Measurements from ENCODE around the gene GJA4. TPM values are rescaled to one million over a fixed set of nuclear protein-coding genes. Genes with fewer than 3 reads are reported as not detected.

GJA4 gene
- total and polyA plus RNA-seq, 2 experiments from 2014 or later = 2.5 to 3.7 TPM

DNA sequence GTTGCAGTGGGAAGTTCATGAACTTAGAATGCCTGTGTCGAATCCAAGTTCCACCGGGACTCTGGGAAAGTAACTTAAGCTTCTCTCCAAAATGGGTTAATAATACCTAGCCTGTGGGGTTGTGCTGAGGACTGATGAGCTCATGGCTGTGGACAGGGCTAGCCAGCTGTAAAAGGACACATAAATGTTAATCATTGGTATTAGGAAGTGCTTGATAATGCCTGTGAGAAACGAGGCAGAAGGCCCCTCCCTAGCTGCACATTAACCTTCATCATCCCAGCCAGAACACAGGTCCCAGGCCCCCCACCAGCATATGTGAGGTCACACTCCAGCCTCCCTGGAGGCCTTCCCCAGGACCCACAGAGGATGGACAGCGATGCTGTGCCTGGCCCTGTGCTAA, 34.0 kb upstream of the GJA4 start:
- peak; percentile 45 for DNase-seq (ENCODE audit: low spot score)
- Histone ChIP-seq H3K9me3 (ENCODE audit: low read depth) (no peaks in the 10 kb centered on the region), H3K79me2 (no peaks in the 10 kb centered on the region), H3K36me3 (replicated peaks; ENCODE audit: insufficient read depth, low read depth) (no peaks in the 10 kb centered on the region), H3K4me3 (no peak overlapping the region), H4K20me1 (ENCODE audit: insufficient read depth, poor library complexity, severe bottlenecking) (no peaks in the 10 kb centered on the region), H3K27ac (peak overlapping the region; percentile 76), H3K4me2 (no peak overlapping the region), H3K4me1 (ENCODE audit: insufficient read depth) (peaks cover 17% of the 10 kb centered on the region), H3K9me2 (replicated peaks; ENCODE audit: insufficient read depth) (no peaks in the 10 kb centered on the region), H2AFZ (no peak overlapping the region), H3K27me3 (no peaks in the 10 kb centered on the region)
- WGBS (ENCODE audit: low lambda C conversion rate, missing lambda C conversion rate) = 73% methylated on average over 4 of the region's 4 CpGs
- TF ChIP-seq, protein P1, sequence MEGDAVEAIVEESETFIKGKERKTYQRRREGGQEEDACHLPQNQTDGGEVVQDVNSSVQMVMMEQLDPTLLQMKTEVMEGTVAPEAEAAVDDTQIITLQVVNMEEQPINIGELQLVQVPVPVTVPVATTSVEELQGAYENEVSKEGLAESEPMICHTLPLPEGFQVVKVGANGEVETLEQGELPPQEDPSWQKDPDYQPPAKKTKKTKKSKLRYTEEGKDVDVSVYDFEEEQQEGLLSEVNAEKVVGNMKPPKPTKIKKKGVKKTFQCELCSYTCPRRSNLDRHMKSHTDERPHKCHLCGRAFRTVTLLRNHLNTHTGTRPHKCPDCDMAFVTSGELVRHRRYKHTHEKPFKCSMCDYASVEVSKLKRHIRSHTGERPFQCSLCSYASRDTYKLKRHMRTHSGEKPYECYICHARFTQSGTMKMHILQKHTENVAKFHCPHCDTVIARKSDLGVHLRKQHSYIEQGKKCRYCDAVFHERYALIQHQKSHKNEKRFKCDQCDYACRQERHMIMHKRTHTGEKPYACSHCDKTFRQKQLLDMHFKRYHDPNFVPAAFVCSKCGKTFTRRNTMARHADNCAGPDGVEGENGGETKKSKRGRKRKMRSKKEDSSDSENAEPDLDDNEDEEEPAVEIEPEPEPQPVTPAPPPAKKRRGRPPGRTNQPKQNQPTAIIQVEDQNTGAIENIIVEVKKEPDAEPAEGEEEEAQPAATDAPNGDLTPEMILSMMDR (IDR thresholded peaks at IDR 0.05; ENCODE audit: poor library complexity) = no peak
- no peak for TF ChIP-seq EZH2phosphoT487 (IDR thresholded peaks at IDR 0.05; ENCODE audit: low read depth, severe bottlenecking, unreplicated experiment)
- no peak for TF ChIP-seq EZH2 (IDR thresholded peaks at IDR 0.05; ENCODE audit: borderline replicate concordance)

DNA sequence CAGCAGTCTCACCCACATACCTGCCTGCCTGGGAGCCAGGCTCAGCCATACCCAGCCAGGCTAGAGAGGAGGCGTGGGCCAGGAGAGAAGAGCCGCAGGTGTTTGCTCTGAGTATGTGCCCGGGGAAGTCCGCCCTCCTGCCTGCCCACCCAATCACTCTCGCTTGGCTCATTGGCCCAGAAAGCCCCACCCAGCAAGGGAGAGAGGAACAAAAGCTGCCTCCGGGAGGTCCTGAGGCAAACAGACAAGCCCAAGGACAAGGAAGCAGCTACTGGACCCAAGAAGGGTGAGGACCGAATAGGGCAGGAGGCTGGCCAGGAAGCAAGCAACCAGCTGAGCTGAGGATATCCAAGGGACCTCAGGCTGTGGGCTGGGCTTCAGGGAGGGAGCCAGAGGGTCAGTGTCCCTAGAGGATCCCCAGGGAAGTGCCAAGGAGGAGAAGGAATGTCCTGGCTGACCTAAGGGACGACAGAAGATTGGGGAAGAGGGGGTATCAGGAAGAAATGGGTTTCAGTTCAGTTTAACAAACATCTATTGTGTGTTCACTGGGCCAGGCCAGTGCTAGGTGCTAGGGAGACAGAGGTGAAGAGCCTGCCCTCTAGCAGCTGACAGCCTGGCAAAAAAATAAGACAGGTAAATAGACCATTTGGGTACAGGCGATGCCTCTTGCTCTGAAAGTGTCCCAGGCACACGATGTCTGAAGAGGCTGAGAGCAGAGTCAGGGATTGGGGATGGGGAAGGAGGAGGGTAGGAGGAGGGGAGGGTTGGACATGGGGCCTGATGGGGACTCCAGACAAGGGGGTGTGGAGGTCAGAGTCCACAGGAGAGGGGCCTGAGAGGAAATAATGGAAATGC, 33.1 kb upstream of the GJA4 start, which contains the start of gene GJB4:
GJB4 (plus strand) TSS at position 238 of the 855 bp plus-strand sequence. CDS start 1,515 bp downstream, outside the sequence.
- no peak within 1 kb of the TSS for H3K4me3 ChIP-seq
- 54% methylated on average over 10 of the region's 10 CpGs for WGBS (ENCODE audit: low lambda C conversion rate, missing lambda C conversion rate)
- no peak within 1 kb of the TSS for H2AFZ ChIP-seq
- H3K36me3 ChIP-seq (replicated peaks; ENCODE audit: insufficient read depth, low read depth) = no peaks in the 10 kb centered on the region
- H3K4me1 ChIP-seq (ENCODE audit: insufficient read depth) = peaks cover 21% of the 10 kb centered on the region
- H3K9me2 ChIP-seq (replicated peaks; ENCODE audit: insufficient read depth) = no peaks in the 10 kb centered on the region
- H3K79me2 ChIP-seq = no peaks in the 10 kb centered on the region
- peak; percentile 45 for DNase-seq (ENCODE audit: low spot score)
- H3K4me2 ChIP-seq = no peak within 1 kb of the TSS
- H4K20me1 ChIP-seq (ENCODE audit: insufficient read depth, poor library complexity, severe bottlenecking) = no peaks in the 10 kb centered on the region
- H3K27me3 ChIP-seq = no peaks in the 10 kb centered on the region
- H3K27ac ChIP-seq = peak within 1 kb of the TSS; percentile 76
- TF ChIP-seq EZH2phosphoT487 (IDR thresholded peaks at IDR 0.05; ENCODE audit: low read depth, severe bottlenecking, unreplicated experiment) (no peak), EZH2 (IDR thresholded peaks at IDR 0.05; ENCODE audit: borderline replicate concordance) (no peak)
- TF ChIP-seq, protein P1 (IDR thresholded peaks at IDR 0.05; ENCODE audit: poor library complexity) = no peak
- no peaks in the 10 kb centered on the region for H3K9me3 ChIP-seq (ENCODE audit: low read depth)

DNA sequence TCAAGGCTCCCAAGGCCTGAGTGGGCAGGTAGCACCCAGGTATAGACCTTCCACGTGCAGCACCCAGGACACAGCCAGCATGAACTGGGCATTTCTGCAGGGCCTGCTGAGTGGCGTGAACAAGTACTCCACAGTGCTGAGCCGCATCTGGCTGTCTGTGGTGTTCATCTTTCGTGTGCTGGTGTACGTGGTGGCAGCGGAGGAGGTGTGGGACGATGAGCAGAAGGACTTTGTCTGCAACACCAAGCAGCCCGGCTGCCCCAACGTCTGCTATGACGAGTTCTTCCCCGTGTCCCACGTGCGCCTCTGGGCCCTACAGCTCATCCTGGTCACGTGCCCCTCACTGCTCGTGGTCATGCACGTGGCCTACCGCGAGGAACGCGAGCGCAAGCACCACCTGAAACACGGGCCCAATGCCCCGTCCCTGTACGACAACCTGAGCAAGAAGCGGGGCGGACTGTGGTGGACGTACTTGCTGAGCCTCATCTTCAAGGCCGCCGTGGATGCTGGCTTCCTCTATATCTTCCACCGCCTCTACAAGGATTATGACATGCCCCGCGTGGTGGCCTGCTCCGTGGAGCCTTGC, 31.5 kb upstream of the GJA4 start:
- H3K79me2 ChIP-seq = no peaks in the 10 kb centered on the region
- no peaks in the 10 kb centered on the region for H3K36me3 ChIP-seq (replicated peaks; ENCODE audit: insufficient read depth, low read depth)
- H3K9me2 ChIP-seq (replicated peaks; ENCODE audit: insufficient read depth) = no peaks in the 10 kb centered on the region
- H2AFZ ChIP-seq = no peak overlapping the region
- no peak for DNase-seq (ENCODE audit: low spot score)
- no peak overlapping the region for H3K4me3 ChIP-seq
- TF ChIP-seq EZH2phosphoT487 (IDR thresholded peaks at IDR 0.05; ENCODE audit: low read depth, severe bottlenecking, unreplicated experiment) (no peak), EZH2 (IDR thresholded peaks at IDR 0.05; ENCODE audit: borderline replicate concordance) (no peak)
- TF ChIP-seq, protein P1 (IDR thresholded peaks at IDR 0.05; ENCODE audit: poor library complexity) = no peak
- no peaks in the 10 kb centered on the region for H3K27me3 ChIP-seq
- no peak overlapping the region for H3K4me2 ChIP-seq
- no peaks in the 10 kb centered on the region for H3K9me3 ChIP-seq (ENCODE audit: low read depth)
- H4K20me1 ChIP-seq (ENCODE audit: insufficient read depth, poor library complexity, severe bottlenecking) = no peaks in the 10 kb centered on the region
- H3K27ac ChIP-seq = no peak overlapping the region
- H3K4me1 ChIP-seq (ENCODE audit: insufficient read depth) = peaks cover 21% of the 10 kb centered on the region
- 97% methylated on average over 33 of the region's 33 CpGs for WGBS (ENCODE audit: low lambda C conversion rate, missing lambda C conversion rate)
